GM10248 (cell line): ENCODE results near the gene MYBPC1.

Source experiments
- CTCF ChIA-PET: fragments of 300-600 bp; sonication (Branson Sonifier 250); formaldehyde crosslinking; extraction: SDS; loops from one replicate; lab custom pipeline; 2021; ENCODE audit warnings: antibody characterized with exemption; lab: Yijun Ruan, JAX
- POLR2A ChIA-PET: fragments of 350-650 bp; sonication (Branson Sonifier 250); formaldehyde crosslinking; extraction: SDS; loops from one replicate; lab custom pipeline; 2020; ENCODE audit warnings: antibody characterized with exemption; lab: Yijun Ruan, JAX
- DNase-seq: peaks from one replicate; pipeline ENCODE4 v3.0.0; 2012; ENCODE audit errors: extremely low spot score
- TF ChIP-seq, protein P1 (sequence below): IDR thresholded peaks from 2 replicates; pipeline ENCODE4 v1.5.1; 2012; ENCODE audit warnings: mild to moderate bottlenecking, low read depth; ENCODE audit errors: extremely low read depth, missing control alignments, control extremely low read depth

The MYBPC1 gene

DNA sequence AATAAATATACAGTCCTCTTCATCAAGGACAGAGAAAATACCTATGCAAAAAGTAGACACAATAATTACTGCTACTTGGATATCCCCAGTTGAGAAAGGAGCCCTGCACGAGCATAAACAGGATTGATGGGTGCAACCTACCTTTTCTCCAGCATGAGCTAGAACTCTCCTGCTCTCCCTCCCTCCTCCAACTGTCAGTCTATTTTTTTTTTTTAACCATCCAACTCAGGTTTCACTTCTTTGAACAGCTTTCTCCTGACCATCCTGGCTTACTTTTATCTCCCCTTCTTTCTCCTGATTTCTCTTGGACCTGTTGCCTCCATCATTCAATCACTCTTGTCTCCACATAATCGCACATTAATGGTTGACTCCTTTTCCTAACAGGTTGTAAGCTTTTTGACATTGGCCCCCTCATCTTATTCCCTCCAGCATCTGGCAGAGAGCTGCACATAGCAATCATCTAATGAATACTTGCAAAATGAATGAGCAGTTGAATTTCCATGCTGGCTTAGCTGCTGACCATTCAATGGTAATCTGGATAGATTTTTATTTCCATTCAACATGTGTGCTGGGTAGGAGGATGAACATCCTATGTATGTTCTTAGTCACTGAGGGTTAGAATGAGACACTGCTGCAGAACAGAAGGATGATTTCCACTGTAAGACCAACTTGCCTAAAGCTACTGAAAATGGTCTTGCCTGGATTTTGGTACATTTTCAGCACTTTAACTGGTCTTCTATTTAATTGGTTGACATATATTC is 24.4 kb downstream of the MYBPC1 start:
- DNase-seq = no peak
- POLR2A ChIA-PET = no interaction called here
- TF ChIP-seq, protein P1, sequence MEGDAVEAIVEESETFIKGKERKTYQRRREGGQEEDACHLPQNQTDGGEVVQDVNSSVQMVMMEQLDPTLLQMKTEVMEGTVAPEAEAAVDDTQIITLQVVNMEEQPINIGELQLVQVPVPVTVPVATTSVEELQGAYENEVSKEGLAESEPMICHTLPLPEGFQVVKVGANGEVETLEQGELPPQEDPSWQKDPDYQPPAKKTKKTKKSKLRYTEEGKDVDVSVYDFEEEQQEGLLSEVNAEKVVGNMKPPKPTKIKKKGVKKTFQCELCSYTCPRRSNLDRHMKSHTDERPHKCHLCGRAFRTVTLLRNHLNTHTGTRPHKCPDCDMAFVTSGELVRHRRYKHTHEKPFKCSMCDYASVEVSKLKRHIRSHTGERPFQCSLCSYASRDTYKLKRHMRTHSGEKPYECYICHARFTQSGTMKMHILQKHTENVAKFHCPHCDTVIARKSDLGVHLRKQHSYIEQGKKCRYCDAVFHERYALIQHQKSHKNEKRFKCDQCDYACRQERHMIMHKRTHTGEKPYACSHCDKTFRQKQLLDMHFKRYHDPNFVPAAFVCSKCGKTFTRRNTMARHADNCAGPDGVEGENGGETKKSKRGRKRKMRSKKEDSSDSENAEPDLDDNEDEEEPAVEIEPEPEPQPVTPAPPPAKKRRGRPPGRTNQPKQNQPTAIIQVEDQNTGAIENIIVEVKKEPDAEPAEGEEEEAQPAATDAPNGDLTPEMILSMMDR = no peak
- CTCF ChIA-PET = no interaction called here

DNA sequence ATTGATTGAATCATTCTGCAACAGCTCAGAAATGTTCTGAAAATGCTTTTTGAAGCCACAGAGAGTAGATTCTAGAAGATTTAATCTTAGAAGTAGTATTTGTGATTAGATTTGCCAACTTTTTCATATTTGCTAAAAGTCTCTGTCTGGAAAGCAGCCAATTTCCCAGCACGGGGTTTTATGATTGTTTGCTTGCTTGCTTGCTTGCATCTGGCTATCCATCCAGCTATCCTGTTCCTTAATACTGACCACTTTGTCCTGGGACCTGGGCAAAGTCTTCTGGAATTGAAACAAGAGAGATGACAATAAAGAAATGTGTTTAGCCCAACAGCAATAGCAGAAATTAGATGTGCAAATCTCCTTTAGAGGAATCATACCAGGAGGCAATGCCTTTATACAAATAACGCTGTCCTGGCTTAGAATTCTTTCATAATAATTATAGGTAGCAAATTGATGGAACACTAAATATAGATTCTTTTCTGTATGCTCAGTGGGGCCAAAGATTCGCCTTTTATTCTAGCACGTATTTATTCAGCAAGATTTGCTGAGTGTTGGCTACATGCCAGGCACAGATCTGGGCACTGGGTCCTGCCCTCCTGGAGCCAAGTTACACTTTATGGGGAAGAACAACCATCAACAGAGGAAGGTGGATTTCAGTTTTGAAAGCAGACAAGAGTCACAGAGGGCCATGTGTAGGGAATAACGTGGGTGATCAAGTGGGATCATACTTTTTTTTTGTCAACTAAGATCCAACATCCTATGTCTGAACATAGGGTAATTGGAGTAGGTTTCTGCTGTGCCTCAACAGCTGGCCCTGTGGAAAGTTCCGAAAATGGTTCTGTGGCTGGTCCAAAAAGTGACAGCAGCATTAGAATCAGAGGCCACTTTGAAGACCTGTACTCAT is 25.3 kb downstream of the MYBPC1 start:
- ChIA-PET CTCF (no interaction called here), POLR2A (no interaction called here)
- no peak for DNase-seq
- TF ChIP-seq, protein P1 = no peak

DNA sequence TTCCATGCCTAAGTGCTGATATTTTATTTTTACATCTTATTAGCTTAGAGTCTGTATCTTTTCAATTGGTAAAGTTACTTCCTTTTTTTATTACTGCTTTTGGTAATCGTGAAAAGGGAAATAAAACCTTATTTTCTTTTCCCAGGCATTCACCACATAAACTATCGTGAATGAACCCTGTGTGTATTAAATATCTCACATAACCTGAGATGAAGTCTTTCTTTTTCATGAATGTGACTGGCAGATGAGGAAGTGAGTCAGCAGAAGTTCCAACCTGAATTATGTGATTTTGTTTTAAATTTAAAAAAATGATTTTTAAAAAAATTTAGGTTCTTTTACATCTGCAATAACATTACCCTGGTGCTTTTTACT is 26.0 kb downstream of the MYBPC1 start:
- CTCF ChIA-PET = no interaction called here
- TF ChIP-seq, protein P1 = no peak
- POLR2A ChIA-PET = no interaction called here
- no peak for DNase-seq

DNA sequence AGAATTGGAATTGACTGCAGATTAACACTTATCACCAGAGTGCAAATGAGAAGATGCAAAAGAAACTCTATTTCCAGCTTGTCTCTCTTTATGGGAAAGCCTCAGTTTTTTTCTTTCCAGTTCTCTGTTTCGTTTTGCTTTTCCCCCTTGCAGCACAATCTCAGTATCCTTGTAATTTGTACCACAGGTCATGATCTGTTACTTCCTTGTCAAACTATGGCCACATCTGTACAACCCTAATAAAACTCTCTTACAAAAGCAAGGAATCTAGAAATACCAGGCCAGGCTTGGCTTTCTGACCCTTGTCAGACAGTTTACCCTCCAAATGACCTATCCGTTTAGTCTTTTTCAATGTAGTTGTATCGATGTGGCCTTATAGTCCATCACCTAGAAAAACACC is 33.9 kb downstream of the MYBPC1 start:
- CTCF ChIA-PET = no interaction called here
- POLR2A ChIA-PET = no interaction called here
- DNase-seq = no peak
- TF ChIP-seq, protein P1 = no peak

DNA sequence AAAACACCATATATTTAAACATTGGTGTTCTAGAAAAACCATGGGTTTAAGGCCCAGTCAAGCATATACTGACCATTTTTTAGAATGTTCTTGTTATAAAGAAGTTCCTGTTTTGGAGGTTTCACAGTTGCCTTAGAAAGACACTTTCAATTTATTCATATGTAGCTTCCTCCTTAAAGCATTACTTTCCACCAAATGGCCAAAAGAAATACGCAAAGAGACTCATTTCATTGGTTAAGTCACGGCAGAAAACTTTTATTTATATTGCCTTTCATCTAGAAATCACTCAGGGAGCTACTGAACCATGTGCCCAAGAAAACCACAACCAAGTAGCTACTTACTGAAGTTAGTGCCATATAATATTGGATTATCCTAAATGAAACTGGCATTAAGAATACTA is 40.0 kb downstream of the MYBPC1 start:
- TF ChIP-seq, protein P1 = no peak
- ChIA-PET POLR2A (no interaction called here), CTCF (interaction anchor here (0.9 to 1.4 kb wide), 3 partner anchors 10 to 364 kb away, joined by 3 to 4 read pairs (median 3); no protein-coding TSS in a partner anchor)
- DNase-seq = peak; percentile 56

DNA sequence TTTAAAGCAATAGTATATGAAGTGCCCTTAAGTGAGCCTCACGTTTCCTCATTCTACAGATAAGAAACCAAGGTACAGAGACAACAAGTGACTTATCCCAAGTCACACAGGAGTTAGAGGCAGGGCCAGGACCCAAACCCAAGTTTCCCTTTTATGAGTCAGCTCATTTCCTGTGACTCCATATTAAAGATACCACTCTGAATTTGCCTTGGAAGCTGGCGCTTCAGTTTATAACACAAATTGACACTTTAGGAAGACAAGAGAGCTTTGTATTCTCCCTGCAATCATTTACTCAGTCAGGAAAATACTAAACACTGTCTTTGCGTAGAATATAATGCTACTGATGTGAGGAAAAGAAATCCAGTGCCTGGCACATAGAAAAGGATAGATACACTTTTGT is 43.2 kb downstream of the MYBPC1 start:
- DNase-seq = no peak
- TF ChIP-seq, protein P1 = no peak
- ChIA-PET POLR2A (no interaction called here), CTCF (interaction anchor here (1.0 kb wide), 1 partner anchor 10 kb away, joined by 3 read pairs; no protein-coding TSS in a partner anchor)
